Fibroblast of skin of left quadriceps (primary cell): ENCODE measurements around the gene TAAR5.
"Not testable (repeated sequence)": the region's sequence is repeated elsewhere in the genome, so short reads cannot be mapped to it uniquely, and the experiment has no call there.

ENCODE experiments used
- DNase-seq, 2 experiments: peaks; one replicate each; pipeline ENCODE4 v3.0.0-alpha.2; 2013; ENCODE audit warnings: low read depth in 2 of 2

Gene TAAR5

DNA sequence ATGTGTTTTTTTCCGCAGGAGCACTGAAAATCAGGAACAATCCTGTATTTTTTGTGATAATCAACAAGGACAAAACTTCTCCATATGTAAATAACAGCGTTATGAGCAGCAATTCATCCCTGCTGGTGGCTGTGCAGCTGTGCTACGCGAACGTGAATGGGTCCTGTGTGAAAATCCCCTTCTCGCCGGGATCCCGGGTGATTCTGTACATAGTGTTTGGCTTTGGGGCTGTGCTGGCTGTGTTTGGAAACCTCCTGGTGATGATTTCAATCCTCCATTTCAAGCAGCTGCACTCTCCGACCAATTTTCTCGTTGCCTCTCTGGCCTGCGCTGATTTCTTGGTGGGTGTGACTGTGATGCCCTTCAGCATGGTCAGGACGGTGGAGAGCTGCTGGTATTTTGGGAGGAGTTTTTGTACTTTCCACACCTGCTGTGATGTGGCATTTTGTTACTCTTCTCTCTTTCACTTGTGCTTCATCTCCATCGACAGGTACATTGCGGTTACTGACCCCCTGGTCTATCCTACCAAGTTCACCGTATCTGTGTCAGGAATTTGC, 19.2 kb downstream of the TAAR5 start, which contains the start of gene TAAR6:
TAAR6 (plus strand) TSS at position 102 of the 557 bp plus-strand sequence; CDS start at position 102, 0 bp downstream.
- no peak for DNase-seq

DNA sequence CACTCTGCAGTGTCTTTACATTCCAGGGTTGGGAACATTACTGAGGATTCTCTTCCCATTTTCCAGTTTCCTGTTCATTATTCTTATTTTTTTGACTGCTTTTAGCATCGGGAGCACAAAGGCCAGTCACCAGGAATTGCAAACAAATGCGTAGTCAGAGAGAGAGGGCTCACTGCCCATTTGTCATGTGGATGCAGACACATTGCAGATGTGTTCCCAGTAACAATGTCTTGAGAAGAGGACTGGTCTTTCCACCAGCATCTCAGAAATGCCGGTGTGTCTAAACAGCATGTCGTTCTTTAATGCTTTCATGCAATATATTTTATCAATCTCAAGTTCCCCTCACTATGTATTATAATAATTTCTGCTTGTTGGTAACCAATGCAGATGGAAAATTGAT, 20.4 kb downstream of the TAAR5 start:
- no peak for DNase-seq

DNA sequence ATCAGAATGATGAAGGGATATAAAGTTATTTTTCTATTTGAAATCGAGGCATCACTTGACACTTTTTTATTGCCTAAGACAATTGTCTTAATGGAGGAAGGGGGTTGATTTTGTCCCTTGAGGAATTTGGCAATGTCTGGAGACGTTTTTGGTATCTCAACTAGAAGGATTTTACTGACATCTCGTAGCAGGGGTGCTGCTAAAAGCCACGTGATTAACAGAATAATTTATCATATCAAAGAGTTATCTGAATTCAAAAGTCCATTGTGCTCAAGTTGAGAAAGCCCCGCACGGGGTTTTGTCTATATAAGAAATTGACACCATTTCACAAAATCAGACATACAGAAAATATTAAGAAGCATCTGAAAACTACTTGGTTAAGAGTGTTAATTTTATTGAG, 20.9 kb downstream of the TAAR5 start:
- DNase-seq: no peak

DNA sequence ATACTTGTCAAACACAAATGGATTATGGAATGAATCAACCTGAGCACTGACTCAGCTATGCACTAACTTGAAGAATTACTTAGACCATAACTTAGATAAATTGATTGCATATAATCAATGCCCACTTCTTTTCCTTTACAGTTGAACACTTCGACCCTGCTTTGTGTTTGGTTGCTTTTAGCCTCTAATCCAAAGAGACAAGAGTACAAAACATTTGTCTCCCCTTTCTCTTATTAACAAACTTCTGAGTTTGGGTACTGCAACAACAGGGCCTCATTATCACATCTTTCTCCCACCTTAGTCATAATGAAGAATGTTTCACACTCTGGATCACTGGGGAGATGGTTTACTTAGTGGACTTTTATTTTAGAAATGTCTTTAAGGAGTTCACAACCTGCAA, 22.0 kb downstream of the TAAR5 start:
- no peak for DNase-seq

GRCh38 chr6:132566404-132566803, 23.1 kb downstream of the TAAR5 start:
- no peak for DNase-seq

GRCh38 chr6:132560087-132560486, 29.5 kb downstream of the TAAR5 start:
- not testable (repeated sequence) for DNase-seq

- no peak for DNase-seq
Observed at GRCh38 chr6:132552372-132552771, 37.2 kb downstream of the TAAR5 start, which contains the start of gene TAAR8. TSS of gene TAAR8 (plus strand) at chr6:132552672. CDS start at chr6:132552693, 21 bp downstream.

- DNase-seq: no peak
Observed at GRCh38 chr6:132551214-132551613, 38.3 kb downstream of the TAAR5 start.

- DNase-seq: no peak
Observed at GRCh38 chr6:132548746-132549463, 40.6 kb downstream of the TAAR5 start.

- DNase-seq: no peak
Observed at GRCh38 chr6:132544826-132545225, 44.7 kb downstream of the TAAR5 start.
